H9 (cell line): Measurements from ENCODE around the gene HACE1. TPM values are rescaled to one million over a fixed set of nuclear protein-coding genes. Genes with fewer than 3 reads are reported as not detected.

ENCODE experiments used
- DNase-seq: peaks from one replicate; pipeline ENCODE4 v3.0.0-alpha.2; 2017
- H2AFZ ChIP-seq: one replicate; pipeline ENCODE4 v1.6.1; 2013; ENCODE audit warnings: mild to moderate bottlenecking, low read length, control low read depth, moderate library complexity
- H2AK5ac ChIP-seq: 2 replicates; pipeline ENCODE4 v1.6.1; 2013; ENCODE audit warnings: low read length, control low read depth, mixed read lengths; ENCODE audit not compliant: insufficient read length
- H2BK120ac ChIP-seq: one replicate; pipeline ENCODE4 v1.6.1; 2013; ENCODE audit warnings: low read depth, mild to moderate bottlenecking, low read length, control low read depth, inconsistent platforms; ENCODE audit not compliant: poor library complexity, severe bottlenecking
- H2BK12ac ChIP-seq: 2 replicates; pipeline ENCODE4 v1.6.1; 2013; ENCODE audit warnings: low read length, control low read depth, mixed read lengths, low read depth; ENCODE audit not compliant: insufficient read length
- H2BK15ac ChIP-seq: 2 replicates; pipeline ENCODE4 v1.6.1; 2013; ENCODE audit warnings: low read depth, low read length, control low read depth
- H2BK20ac ChIP-seq: one replicate; pipeline ENCODE4 v1.6.1; 2013; ENCODE audit warnings: low read depth, mild to moderate bottlenecking, low read length, control low read depth, inconsistent platforms; ENCODE audit not compliant: poor library complexity, severe bottlenecking
- H2BK5ac ChIP-seq: 2 replicates; pipeline ENCODE4 v1.6.1; 2013; ENCODE audit warnings: low read length, control low read depth, mixed read lengths; ENCODE audit not compliant: insufficient read length
- H3K14ac ChIP-seq: 2 replicates; pipeline ENCODE4 v1.6.1; 2013; ENCODE audit warnings: low read length, control low read depth; ENCODE audit not compliant: insufficient read depth
- H3K18ac ChIP-seq: 2 replicates; pipeline ENCODE4 v1.6.1; 2013; ENCODE audit warnings: low read depth, mild to moderate bottlenecking, mixed read lengths, low read length, control low read depth; ENCODE audit not compliant: insufficient read length
- H3K23ac ChIP-seq: 2 replicates; pipeline ENCODE4 v1.6.1; 2013; ENCODE audit warnings: low read length, control low read depth, mixed read lengths, low read depth; ENCODE audit not compliant: insufficient read length
- H3K23me2 ChIP-seq: 2 replicates; pipeline ENCODE4 v1.6.1; 2013; ENCODE audit warnings: low read depth, mild to moderate bottlenecking, mixed read lengths, low read length, control low read depth; ENCODE audit not compliant: insufficient read length, poor library complexity, severe bottlenecking
- H3K27ac ChIP-seq: 2 replicates; pipeline ENCODE4 v1.5.1; 2013; ENCODE audit warnings: low read length, control low read depth, mixed read lengths, low read depth; ENCODE audit not compliant: insufficient read length
- H3K27me3 ChIP-seq: 2 replicates; pipeline ENCODE4 v1.6.1; 2013; ENCODE audit warnings: low read length, control low read depth, inconsistent platforms; ENCODE audit not compliant: insufficient read depth
- H3K4ac ChIP-seq: 2 replicates; pipeline ENCODE4 v1.6.1; 2013; ENCODE audit warnings: low read depth, mild to moderate bottlenecking, control low read depth, inconsistent platforms, low read length, moderate library complexity
- H3K4me1 ChIP-seq: 2 replicates; pipeline ENCODE4 v1.6.1; 2013; ENCODE audit warnings: low read length, control low read depth, inconsistent platforms; ENCODE audit not compliant: insufficient read depth
- H3K4me2 ChIP-seq: 2 replicates; pipeline ENCODE4 v1.6.1; 2013; ENCODE audit warnings: low read length, control low read depth, mixed read lengths; ENCODE audit not compliant: insufficient read length, insufficient read depth
- H3K56ac ChIP-seq: 2 replicates; pipeline ENCODE4 v1.6.1; 2013; ENCODE audit warnings: low read depth, mild to moderate bottlenecking, mixed read lengths, low read length, control low read depth; ENCODE audit not compliant: insufficient read length
- H3K79me1 ChIP-seq: 2 replicates; pipeline ENCODE4 v1.6.1; 2013; ENCODE audit warnings: low read depth, mild to moderate bottlenecking, moderate library complexity, low read length, control low read depth, inconsistent platforms; ENCODE audit not compliant: insufficient read depth, poor library complexity, severe bottlenecking
- H3K79me2 ChIP-seq: 2 replicates; pipeline ENCODE4 v1.6.1; 2013; ENCODE audit warnings: low read length, control low read depth, inconsistent platforms; ENCODE audit not compliant: insufficient read depth
- H3K9ac ChIP-seq: 2 replicates; pipeline ENCODE4 v1.6.1; 2013; ENCODE audit warnings: low read length, control low read depth, mixed read lengths; ENCODE audit not compliant: insufficient read length; ENCODE audit errors: extremely low read depth
- H3K9me3 ChIP-seq: one replicate; pipeline ENCODE4 v1.6.1; 2013; ENCODE audit warnings: low read depth, low read length, inconsistent platforms; ENCODE audit not compliant: control insufficient read depth
- H3T11ph ChIP-seq: one replicate; pipeline ENCODE4 v1.6.1; 2013; ENCODE audit warnings: mild to moderate bottlenecking, low read length, control low read depth, inconsistent platforms
- H4K20me1 ChIP-seq: one replicate; pipeline ENCODE4 v1.6.1; 2013; ENCODE audit not compliant: control insufficient read depth, insufficient read length, insufficient read depth
- H4K5ac ChIP-seq: 2 replicates; pipeline ENCODE4 v1.6.1; 2013; ENCODE audit warnings: low read depth, mild to moderate bottlenecking, mixed read lengths, low read length, control low read depth; ENCODE audit not compliant: insufficient read length
- H4K8ac ChIP-seq: replicated peaks from 2 replicates; pipeline ENCODE4 v1.6.1; 2013; ENCODE audit warnings: low read length, control low read depth, mixed read lengths, low read depth; ENCODE audit not compliant: insufficient read length
- H4K91ac ChIP-seq: 2 replicates; pipeline ENCODE4 v1.6.1; 2013; ENCODE audit warnings: low read depth, mild to moderate bottlenecking, moderate library complexity, mixed read lengths, low read length, control low read depth; ENCODE audit not compliant: insufficient read length
- H3K27ac Mint-ChIP-seq, 3 experiments: 2 replicates in 2 of 3; 3 replicates in 1 of 3; pipeline ENCODE4 v1.8.0; 2020 to 2021; ENCODE audit warnings: mixed read lengths in 3 of 3, mild to moderate bottlenecking in 1 of 3, moderate library complexity in 1 of 3
- H3K27me3 Mint-ChIP-seq: 2 replicates; pipeline ENCODE4 v1.8.0; 2021; ENCODE audit warnings: low read depth, mild to moderate bottlenecking, moderate library complexity, mixed read lengths
- H3K36me3 Mint-ChIP-seq, 3 experiments: 2 replicates in 2 of 3; 3 replicates in 1 of 3; pipeline ENCODE4 v1.8.0; 2020 to 2021; ENCODE audit warnings: low read depth in 3 of 3, mixed read lengths in 3 of 3; ENCODE audit not compliant: insufficient read depth in 1 of 3
- H3K4me1 Mint-ChIP-seq, 2 experiments: 2 replicates each; pipeline ENCODE4 v1.8.0; 2020; ENCODE audit warnings: mixed read lengths in 2 of 2
- H3K4me3 Mint-ChIP-seq, 2 experiments: 2 replicates in 1 of 2; 3 replicates in 1 of 2; pipeline ENCODE4 v1.8.0; 2020 to 2021; ENCODE audit warnings: mild to moderate bottlenecking in 2 of 2, mixed read lengths in 2 of 2, moderate library complexity in 1 of 2
- H3K9me3 Mint-ChIP-seq, 2 experiments: 2 replicates in 1 of 2; 3 replicates in 1 of 2; pipeline ENCODE4 v1.8.0; 2020; ENCODE audit warnings: mild to moderate bottlenecking in 2 of 2, mixed read lengths in 2 of 2, moderate library complexity in 1 of 2
- CTCF ChIP-seq: fragments of 200-600 bp; sonication (generic); conservative IDR thresholded peaks from 3 replicates; pipeline ENCODE4 v1.8.0; 2021; ENCODE audit warnings: antibody characterized with exemption, mild to moderate bottlenecking
- WGBS: extraction: QIAGEN DNeasy Blood & Tissue Kit; methylation state at CpG from one replicate; pipeline ENCODE4 v1.1.7; 2013; ENCODE audit warnings: missing lambda C conversion rate, low lambda C conversion rate, mixed read lengths; ENCODE audit not compliant: insufficient read length; ENCODE audit errors: extremely low coverage; 5-methylcytosine and 5-hydroxymethylcytosine counted together
- total RNA-seq: library from RNA; stranded (reverse); gene quantifications from 2 replicates; pipeline ENCODE4 v1.2.1, GENCODE V29; 2021

HACE1 gene
- total RNA-seq, 1 experiment from 2014 or later: 18.0 TPM

- no peak overlapping the region for H2BK120ac ChIP-seq
- Mint-ChIP-seq H3K4me1 (peaks cover 14 to 15% of the 10 kb centered on the region in 2 experiments; a peak in 3 of 4 replicates), H3K9me3 (no peaks in the 10 kb centered on the region), H3K27ac (peak overlapping the region in 1 of 3 experiments; percentile 12; a peak in 2 of 7 replicates), H3K27me3 (no peaks in the 10 kb centered on the region), H3K36me3 (no peaks in the 10 kb centered on the region), H3K4me3 (no peak overlapping the region)
- WGBS: no CpG with 5 or more reads among the region's 3 CpGs
- H3K56ac ChIP-seq: no peak overlapping the region
- no peak overlapping the region for H4K5ac ChIP-seq
- no peaks in the 10 kb centered on the region for H3K9me3 ChIP-seq
- no peak overlapping the region for H3T11ph ChIP-seq
- H3K14ac ChIP-seq: no peak overlapping the region
- no peak overlapping the region for H3K4ac ChIP-seq
- H3K79me1 ChIP-seq: no peaks in the 10 kb centered on the region
- H2AFZ ChIP-seq: no peak overlapping the region
- no peaks in the 10 kb centered on the region for H3K4me1 ChIP-seq
- no peak for TF ChIP-seq CTCF
- H3K18ac ChIP-seq: no peak overlapping the region
- DNase-seq: no peak
- H4K91ac ChIP-seq: no peak overlapping the region
- peaks cover 1% of the 10 kb centered on the region; the same call in 1 of the 2 replicates for H3K79me2 ChIP-seq
- H3K27me3 ChIP-seq: no peaks in the 10 kb centered on the region
- H2BK20ac ChIP-seq: no peak overlapping the region
- H3K4me2 ChIP-seq: no peak overlapping the region
- peaks cover 6% of the 10 kb centered on the region for H3K23me2 ChIP-seq
- H4K20me1 ChIP-seq: no peaks in the 10 kb centered on the region
- no peak overlapping the region for H2BK15ac ChIP-seq
- no peak overlapping the region for H2BK5ac ChIP-seq
- H2BK12ac ChIP-seq: no peak overlapping the region
- no peak overlapping the region for H3K23ac ChIP-seq
- H2AK5ac ChIP-seq: no peak overlapping the region
- no peak overlapping the region for H3K27ac ChIP-seq
- H3K9ac ChIP-seq: no peak overlapping the region
- H4K8ac ChIP-seq: no peak overlapping the region
These were observed 2.7 kb upstream of the HACE1 start for GRCh38 chr6:104862456-104862855.
